Hepatocyte (in vitro differentiated cells): ENCODE results near the gene COQ10A. TPM values are rescaled to one million over a fixed set of nuclear protein-coding genes. Genes with fewer than 3 reads are reported as not detected.

Experiments
- DNase-seq: peaks from one replicate; pipeline ENCODE4 v3.0.0-alpha.2; 2016; ENCODE audit warnings: low spot score
- H2AFZ ChIP-seq: fragments of 200-600 bp; sonication (generic); 2 replicates; pipeline ENCODE4 v1.6.0; 2016; ENCODE audit warnings: antibody characterized with exemption, mild to moderate bottlenecking
- H3K27ac ChIP-seq: fragments of 200-600 bp; sonication (generic); 2 replicates; pipeline ENCODE4 v1.5.1; 2016; ENCODE audit warnings: mild to moderate bottlenecking
- H3K27me3 ChIP-seq: fragments of 200-600 bp; sonication (generic); 2 replicates; pipeline ENCODE4 v1.6.1; 2016
- H3K36me3 ChIP-seq: fragments of 200-600 bp; sonication (generic); replicated peaks from 2 replicates; pipeline ENCODE4 v1.5.1; 2016; ENCODE audit warnings: low read depth; ENCODE audit not compliant: insufficient read depth
- H3K4me1 ChIP-seq: fragments of 200-600 bp; sonication (generic); 2 replicates; pipeline ENCODE4 v1.5.1; 2016; ENCODE audit warnings: mild to moderate bottlenecking, moderate library complexity; ENCODE audit not compliant: insufficient read depth
- H3K4me2 ChIP-seq: fragments of 200-600 bp; sonication (generic); 2 replicates; pipeline ENCODE4 v1.6.0; 2016
- H3K4me3 ChIP-seq: fragments of 200-600 bp; sonication (generic); 2 replicates; pipeline ENCODE4 v1.5.1; 2016; ENCODE audit warnings: mild to moderate bottlenecking
- H3K79me2 ChIP-seq: fragments of 200-600 bp; sonication (generic); 2 replicates; pipeline ENCODE4 v1.6.0; 2017; ENCODE audit warnings: mild to moderate bottlenecking
- H3K9me2 ChIP-seq: fragments of 200-600 bp; sonication (generic); replicated peaks from 2 replicates; pipeline ENCODE4 v1.6.0; 2017; ENCODE audit warnings: mild to moderate bottlenecking; ENCODE audit not compliant: insufficient read depth
- H3K9me3 ChIP-seq: fragments of 200-600 bp; sonication (generic); 2 replicates; pipeline ENCODE4 v1.5.1; 2016; ENCODE audit warnings: low read depth, mild to moderate bottlenecking
- H4K20me1 ChIP-seq: fragments of 200-600 bp; sonication (generic); 2 replicates; pipeline ENCODE4 v1.6.0; 2016; ENCODE audit warnings: mild to moderate bottlenecking; ENCODE audit not compliant: insufficient read depth, poor library complexity, severe bottlenecking
- CTCF ChIP-seq: fragments of 200-600 bp; sonication (generic); IDR thresholded peaks from 2 replicates; pipeline ENCODE4 v1.5.1; 2016; ENCODE audit warnings: antibody characterized with exemption, mild to moderate bottlenecking; ENCODE audit not compliant: poor library complexity
- EZH2 ChIP-seq: fragments of 200-600 bp; sonication (generic); IDR thresholded peaks from 2 replicates; pipeline ENCODE4 v1.6.1; 2016; ENCODE audit warnings: antibody characterized with exemption, mild to moderate bottlenecking, borderline replicate concordance
- EZH2phosphoT487 ChIP-seq: fragments of 200-600 bp; sonication (generic); IDR thresholded peaks from one replicate; pipeline ENCODE4 v1.6.1; 2018; ENCODE audit warnings: antibody characterized with exemption, mild to moderate bottlenecking, low read depth, moderate library complexity; ENCODE audit not compliant: unreplicated experiment, severe bottlenecking
- WGBS: methylation state at CpG from one replicate; pipeline ENCODE4 v1.1.6; 2016; ENCODE audit warnings: low lambda C conversion rate; ENCODE audit errors: missing lambda C conversion rate; 5-methylcytosine and 5-hydroxymethylcytosine counted together
- polyA plus RNA-seq: library from polyadenylated mRNA; unstranded; fragments of >200 nt; fragmentation: Nextera tagmentation; extraction: Ambion mirVana; gene quantifications from 2 replicates; pipeline ENCODE4 v1.2.1, GENCODE V29; 2016
- total RNA-seq: library from RNA; depleted of rRNA; stranded (reverse); fragments of >200 nt; gene quantifications from 2 replicates; pipeline ENCODE4 v1.2.3, GENCODE V29; 2014

Gene COQ10A
- total and polyA plus RNA-seq, 2 experiments from 2014 or later = 8.2 to 10.7 TPM

GRCh38 chr12:56223571-56224101, 43.1 kb upstream of the COQ10A start:
- H3K27me3 ChIP-seq = no peaks in the 10 kb centered on the region
- no peaks in the 10 kb centered on the region for H3K36me3 ChIP-seq
- 50% methylated on average over 15 of the region's 15 CpGs for WGBS
- peaks cover 22% of the 10 kb centered on the region for H3K4me1 ChIP-seq
- no peaks in the 10 kb centered on the region for H4K20me1 ChIP-seq
- H3K9me3 ChIP-seq = no peaks in the 10 kb centered on the region
- peak overlapping the region; percentile 96 for H3K27ac ChIP-seq
- H3K9me2 ChIP-seq = no peaks in the 10 kb centered on the region
- H3K4me2 ChIP-seq = peak overlapping the region; percentile 70
- DNase-seq = no peak
- no peak overlapping the region for H3K4me3 ChIP-seq
- TF ChIP-seq EZH2phosphoT487 (no peak), EZH2 (no peak), CTCF (no peak)
- H2AFZ ChIP-seq = peak overlapping the region; percentile 69
- H3K79me2 ChIP-seq = peaks cover 25% of the 10 kb centered on the region

GRCh38 chr12:56224102-56224701, 42.5 kb upstream of the COQ10A start, which contains the start of gene NABP2:
TSS of gene NABP2 (plus strand) at chr12:56224342. CDS start at chr12:56224857, 515 bp downstream.
- peak; percentile 98 for DNase-seq
- H3K27me3 ChIP-seq = no peaks in the 10 kb centered on the region
- H3K4me2 ChIP-seq = peak within 1 kb of the TSS; percentile 81
- H3K9me2 ChIP-seq = no peaks in the 10 kb centered on the region
- H3K4me1 ChIP-seq = peaks cover 22% of the 10 kb centered on the region
- peak within 1 kb of the TSS; percentile 64 for H3K4me3 ChIP-seq
- H3K9me3 ChIP-seq = no peaks in the 10 kb centered on the region
- peak within 1 kb of the TSS; percentile 69 for H2AFZ ChIP-seq
- peak within 1 kb of the TSS; percentile 96 for H3K27ac ChIP-seq
- peaks cover 19% of the 10 kb centered on the region for H3K79me2 ChIP-seq
- no peaks in the 10 kb centered on the region for H3K36me3 ChIP-seq
- no peaks in the 10 kb centered on the region for H4K20me1 ChIP-seq
- 4% methylated on average over 38 of the region's 41 CpGs for WGBS
- TF ChIP-seq CTCF (peak; percentile 80), EZH2 (no peak), EZH2phosphoT487 (no peak)

- no peak for DNase-seq
- Histone ChIP-seq H3K36me3 (no peaks in the 10 kb centered on the region), H3K27me3 (no peaks in the 10 kb centered on the region), H4K20me1 (no peaks in the 10 kb centered on the region), H3K27ac (no peak overlapping the region), H3K4me1 (peaks cover 19% of the 10 kb centered on the region), H3K9me2 (no peaks in the 10 kb centered on the region), H3K4me2 (peak overlapping the region; percentile 81), H3K4me3 (peak overlapping the region; percentile 64), H2AFZ (no peak overlapping the region), H3K79me2 (peaks cover 12% of the 10 kb centered on the region), H3K9me3 (no peaks in the 10 kb centered on the region)
- TF ChIP-seq EZH2phosphoT487 = no peak
- no peak for TF ChIP-seq CTCF
- no peak for TF ChIP-seq EZH2
- 89% methylated on average over 11 of the region's 11 CpGs for WGBS
Observed at GRCh38 chr12:56224954-56225353, 41.8 kb upstream of the COQ10A start.
